H1 (cell line): ENCODE measurements around the gene SLC7A8.

Source experiments
- CTCF ChIP-seq, 3 experiments: IDR thresholded peaks; 1 replicate in 2 of 3; 2 replicates in 1 of 3; pipeline versions ENCODE4 v1.5.1 to v1.6.1; 2011; ENCODE audit warnings: low read length in 3 of 3, mild to moderate bottlenecking in 3 of 3, inconsistent platforms in 2 of 3, low read depth in 1 of 3, moderate library complexity in 1 of 3; ENCODE audit not compliant: insufficient read depth in 1 of 3; ENCODE audit errors: control extremely low read depth in 1 of 3
- EP300 ChIP-seq, 2 experiments: IDR thresholded peaks; 1 replicate in 1 of 2; 2 replicates in 1 of 2; pipeline ENCODE4 v1.6.1; 2011 to 2012; ENCODE audit warnings: low read depth in 2 of 2, low read length in 2 of 2, mild to moderate bottlenecking in 2 of 2, borderline replicate concordance in 1 of 2, inconsistent platforms in 1 of 2, moderate library complexity in 1 of 2
- POLR2AphosphoS5 ChIP-seq: IDR thresholded peaks from 2 replicates; pipeline ENCODE4 v1.6.1; 2011; ENCODE audit warnings: low read depth, low read length
- RAD21 ChIP-seq, 2 experiments: IDR thresholded peaks in 1 of 2; conservative IDR thresholded peaks in 1 of 2; 2 replicates each; pipeline ENCODE4 v1.6.1; 2011; ENCODE audit warnings: low read depth in 2 of 2, low read length in 2 of 2, improper control_type of control experiment in 1 of 2, inconsistent platforms in 1 of 2, mild to moderate bottlenecking in 1 of 2, moderate library complexity in 1 of 2
- TAF1 ChIP-seq: IDR thresholded peaks from 2 replicates; pipeline ENCODE4 v1.6.1; 2011; ENCODE audit warnings: mild to moderate bottlenecking, low read depth, low read length
- ZNF274 ChIP-seq: IDR thresholded peaks from 2 replicates; pipeline ENCODE4 v1.7.0; 2012; ENCODE audit warnings: low read length, borderline replicate concordance; ENCODE audit errors: extremely low read depth
- TF ChIP-seq, protein P1 (sequence below): IDR thresholded peaks from 2 replicates; pipeline ENCODE4 v1.6.1; 2012; ENCODE audit warnings: inconsistent platforms

- TF ChIP-seq TAF1, result no peak
- TF ChIP-seq POLR2AphosphoS5, result no peak
- TF ChIP-seq, protein P1, sequence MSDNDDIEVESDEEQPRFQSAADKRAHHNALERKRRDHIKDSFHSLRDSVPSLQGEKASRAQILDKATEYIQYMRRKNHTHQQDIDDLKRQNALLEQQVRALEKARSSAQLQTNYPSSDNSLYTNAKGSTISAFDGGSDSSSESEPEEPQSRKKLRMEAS, result no peak
- no peak for TF ChIP-seq ZNF274
- no peak for TF ChIP-seq CTCF (IDR thresholded peaks at IDR 0.05; ENCODE audit: control extremely low read depth in 1 of 3, insufficient read depth in 1 of 3, low read depth in 1 of 3, low read length in 3 of 3)
- no peak for TF ChIP-seq EP300 (IDR thresholded peaks at IDR 0.05; ENCODE audit: borderline replicate concordance in 1 of 2, low read depth in 2 of 2, low read length in 2 of 2)
- TF ChIP-seq RAD21 (IDR thresholded peaks at IDR 0.05 in 1 of 2, conservative IDR thresholded peaks at IDR 0.05 in 1 of 2; ENCODE audit: low read depth in 2 of 2, low read length in 2 of 2), result no peak
Measured at GRCh38 chr14:23102801-23103200, 80.7 kb downstream of the SLC7A8 start.
